Measurements from ENCODE around the gene DNAH2.
A peak's percentile ranks its signal among the peaks of the same experiment; 100 is the strongest.

DNAH2 gene, protein sequence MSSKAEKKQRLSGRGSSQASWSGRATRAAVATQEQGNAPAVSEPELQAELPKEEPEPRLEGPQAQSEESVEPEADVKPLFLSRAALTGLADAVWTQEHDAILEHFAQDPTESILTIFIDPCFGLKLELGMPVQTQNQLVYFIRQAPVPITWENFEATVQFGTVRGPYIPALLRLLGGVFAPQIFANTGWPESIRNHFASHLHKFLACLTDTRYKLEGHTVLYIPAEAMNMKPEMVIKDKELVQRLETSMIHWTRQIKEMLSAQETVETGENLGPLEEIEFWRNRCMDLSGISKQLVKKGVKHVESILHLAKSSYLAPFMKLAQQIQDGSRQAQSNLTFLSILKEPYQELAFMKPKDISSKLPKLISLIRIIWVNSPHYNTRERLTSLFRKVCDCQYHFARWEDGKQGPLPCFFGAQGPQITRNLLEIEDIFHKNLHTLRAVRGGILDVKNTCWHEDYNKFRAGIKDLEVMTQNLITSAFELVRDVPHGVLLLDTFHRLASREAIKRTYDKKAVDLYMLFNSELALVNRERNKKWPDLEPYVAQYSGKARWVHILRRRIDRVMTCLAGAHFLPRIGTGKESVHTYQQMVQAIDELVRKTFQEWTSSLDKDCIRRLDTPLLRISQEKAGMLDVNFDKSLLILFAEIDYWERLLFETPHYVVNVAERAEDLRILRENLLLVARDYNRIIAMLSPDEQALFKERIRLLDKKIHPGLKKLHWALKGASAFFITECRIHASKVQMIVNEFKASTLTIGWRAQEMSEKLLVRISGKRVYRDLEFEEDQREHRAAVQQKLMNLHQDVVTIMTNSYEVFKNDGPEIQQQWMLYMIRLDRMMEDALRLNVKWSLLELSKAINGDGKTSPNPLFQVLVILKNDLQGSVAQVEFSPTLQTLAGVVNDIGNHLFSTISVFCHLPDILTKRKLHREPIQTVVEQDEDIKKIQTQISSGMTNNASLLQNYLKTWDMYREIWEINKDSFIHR (N-terminal part only)

DNA sequence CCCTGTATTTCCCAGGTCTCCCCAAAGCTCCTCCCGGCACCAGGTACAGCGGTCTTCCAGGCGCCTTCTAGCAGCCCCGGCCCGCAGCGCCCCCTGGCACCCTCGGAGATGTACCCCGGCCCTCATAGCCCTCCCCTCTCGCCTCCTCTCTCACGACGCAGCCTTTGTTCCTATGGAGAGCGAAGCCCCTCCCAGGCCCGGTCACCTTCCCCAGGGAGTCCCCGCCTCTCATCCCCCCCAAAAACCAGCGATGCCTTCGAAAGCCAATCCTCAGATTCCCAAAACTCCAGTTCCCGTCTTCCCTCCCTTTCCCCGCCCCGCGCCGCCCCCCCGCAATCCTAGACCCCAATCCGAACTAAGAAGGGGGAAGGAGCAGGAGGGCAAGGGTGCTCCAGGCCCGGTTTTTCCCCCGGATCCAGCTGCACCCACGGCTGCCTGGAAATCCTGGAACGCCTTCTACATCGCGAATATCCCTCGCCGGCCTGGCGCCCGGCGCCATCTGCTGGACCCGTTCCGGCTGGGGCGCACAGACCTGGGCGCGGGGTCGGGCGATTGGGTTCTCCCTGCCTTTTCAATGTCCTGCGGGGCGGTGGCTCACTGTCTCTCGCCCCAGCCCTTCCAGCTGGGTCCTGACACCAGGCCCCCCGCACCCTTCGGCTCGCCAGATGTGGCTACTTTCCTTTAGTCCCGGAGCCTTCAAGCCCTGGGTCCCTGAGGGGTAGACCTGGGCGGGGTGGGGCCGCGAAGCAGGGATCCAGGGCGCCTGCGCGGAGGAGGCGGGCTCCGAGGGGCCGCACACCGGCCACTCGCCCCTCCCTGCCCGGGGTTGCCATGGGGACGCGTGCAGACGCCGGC lies at the start of gene DNAH2:
Gene DNAH2 (plus strand): TSS at position 844 of the 855 bp plus-strand sequence. CDS start 1,991 bp downstream, outside the sequence.
- peak; percentile 96 for DNase-seq

DNA sequence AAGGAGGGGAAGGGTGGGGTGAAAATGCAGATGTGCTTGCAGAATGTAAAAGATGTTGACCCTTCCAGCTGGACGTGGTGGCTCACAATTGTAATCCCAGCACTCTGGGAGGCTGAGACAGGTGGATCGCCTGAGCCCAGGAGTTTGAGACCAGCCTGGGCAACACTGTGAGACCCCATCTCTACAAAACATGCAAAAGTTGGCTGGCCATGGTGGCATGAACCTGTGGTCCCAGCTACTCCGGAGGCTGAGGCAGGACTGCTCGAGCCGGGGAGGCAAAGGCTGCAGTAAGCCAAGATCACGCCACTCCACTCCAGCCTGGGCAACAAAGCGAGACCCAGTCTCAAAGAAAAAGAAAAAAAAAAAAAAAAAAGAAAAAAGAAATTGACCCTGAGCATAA lies 49.1 kb upstream of the DNAH2 start:
- no peak for DNase-seq

DNA sequence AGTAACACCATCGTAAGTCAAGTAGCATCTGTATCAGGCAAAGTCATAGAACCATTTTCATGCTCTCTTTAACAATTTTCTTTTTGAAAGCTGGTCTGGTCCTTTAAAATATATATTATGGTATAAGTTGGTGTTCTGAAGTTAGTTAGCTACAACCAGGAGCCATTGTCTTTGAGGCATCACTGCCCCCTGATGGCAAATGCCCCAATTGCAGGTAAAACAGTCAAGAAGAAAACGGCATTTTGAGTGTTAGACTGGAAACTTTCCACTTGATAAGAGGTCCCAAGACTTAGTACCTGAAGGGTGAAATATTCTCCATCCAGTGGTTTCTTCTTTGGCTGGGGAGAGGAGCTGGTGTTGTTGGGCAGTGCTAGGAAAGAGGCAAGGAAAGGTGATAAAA lies 44.3 kb upstream of the DNAH2 start:
- DNase-seq: peak; percentile 57

DNA sequence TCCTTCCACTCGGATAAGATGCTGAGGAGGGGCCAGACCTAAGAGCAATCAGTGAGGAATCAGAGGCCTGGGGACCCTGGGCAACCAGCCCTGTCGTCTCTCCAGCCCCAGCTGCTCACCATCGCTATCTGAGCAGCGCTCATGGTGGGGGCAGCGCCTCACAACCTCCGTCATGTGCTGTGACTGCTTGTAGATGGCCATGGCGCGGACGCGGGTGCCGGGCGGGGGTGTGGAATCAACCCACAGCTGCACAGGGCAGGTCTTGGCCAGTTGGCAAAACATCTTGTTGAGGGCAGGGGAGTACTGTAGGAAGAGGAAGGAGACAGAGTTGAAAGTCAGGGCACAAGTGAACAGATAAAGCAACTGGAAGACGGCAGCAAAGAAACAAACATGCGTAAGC lies 42.6 kb upstream of the DNAH2 start:
- no peak for DNase-seq

DNA sequence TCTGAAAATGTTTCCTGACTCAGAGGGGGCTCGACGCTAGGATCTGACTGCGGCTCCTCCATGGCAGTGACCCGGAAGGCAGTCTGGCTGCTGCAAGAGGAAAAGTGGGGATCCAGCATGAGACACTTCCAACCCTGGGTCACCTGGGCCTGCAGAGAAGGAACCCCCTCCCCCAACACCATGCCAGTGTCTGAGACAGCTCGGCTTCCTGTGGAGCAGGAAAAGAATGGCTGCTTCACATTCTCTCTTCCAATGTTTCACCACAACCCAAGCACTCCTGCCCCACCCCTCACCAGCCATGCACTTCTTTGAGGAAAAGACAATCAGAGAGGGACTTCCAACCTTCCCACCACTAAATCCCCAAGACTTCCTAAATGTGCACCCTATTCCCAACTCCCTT lies 41.0 kb upstream of the DNAH2 start:
- DNase-seq: no peak

DNA sequence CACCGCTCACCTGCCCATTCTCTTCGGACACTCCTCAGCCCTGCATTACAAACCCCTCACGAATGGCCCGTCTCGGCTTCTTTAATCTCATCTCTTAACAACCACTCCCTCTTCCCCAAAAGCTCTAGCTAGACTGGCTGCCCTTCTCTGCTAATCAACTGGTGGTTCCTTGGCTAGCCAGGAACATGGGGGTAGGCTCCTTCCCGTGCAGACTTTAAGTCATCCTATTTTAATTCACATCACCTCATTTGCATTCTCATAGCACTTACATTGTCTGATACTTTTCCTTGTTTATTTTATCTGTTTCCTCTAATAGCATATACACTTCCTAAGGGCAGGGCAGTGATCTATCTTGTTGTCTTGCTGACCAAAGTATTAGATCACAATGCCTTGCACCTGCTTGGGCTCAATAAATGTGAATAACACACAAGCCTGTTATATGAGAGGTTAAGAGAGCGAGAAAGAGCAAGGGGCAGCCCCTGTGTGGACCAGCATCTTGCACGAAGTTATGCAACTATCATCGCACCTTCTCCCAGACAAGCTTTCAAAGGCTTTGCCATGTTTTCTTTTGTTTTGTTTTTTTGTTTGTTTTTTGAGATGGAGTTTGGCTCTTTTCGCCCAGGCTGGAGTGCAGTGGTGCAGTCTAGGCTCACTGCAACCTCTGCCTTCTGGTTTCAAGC lies 40.0 kb upstream of the DNAH2 start:
- DNase-seq: no peak

DNA sequence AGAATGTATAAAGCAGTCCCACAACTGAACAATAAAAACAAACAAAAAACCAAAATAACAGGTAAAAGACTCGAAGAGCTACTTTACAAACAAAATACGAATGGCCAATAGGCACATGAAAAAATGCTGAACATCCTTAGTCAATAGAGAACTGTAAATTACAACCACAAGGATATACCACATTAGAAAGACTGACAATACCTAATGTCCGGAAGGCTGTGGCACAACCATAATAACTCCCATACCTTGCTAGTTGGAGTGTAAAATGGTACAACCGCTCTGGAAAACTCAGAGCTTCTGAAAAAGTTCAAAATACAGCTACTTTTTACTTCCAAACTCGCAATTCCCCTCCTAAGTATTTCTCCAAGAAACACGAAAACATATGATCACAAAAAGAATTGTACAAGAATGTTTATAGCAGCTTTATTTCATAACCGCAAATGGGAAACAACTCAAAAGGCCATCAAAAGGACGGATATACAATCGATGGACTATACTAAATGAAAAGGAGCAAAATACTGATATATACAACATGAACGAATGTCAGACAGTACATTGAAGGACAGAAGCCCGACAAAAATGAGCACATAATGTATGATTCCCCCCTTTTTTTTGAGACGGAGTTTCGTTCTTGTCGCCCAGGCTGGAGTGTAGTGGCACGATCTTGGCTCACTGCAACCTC lies 32.6 kb upstream of the DNAH2 start:
- DNase-seq: peak; percentile 43

DNA sequence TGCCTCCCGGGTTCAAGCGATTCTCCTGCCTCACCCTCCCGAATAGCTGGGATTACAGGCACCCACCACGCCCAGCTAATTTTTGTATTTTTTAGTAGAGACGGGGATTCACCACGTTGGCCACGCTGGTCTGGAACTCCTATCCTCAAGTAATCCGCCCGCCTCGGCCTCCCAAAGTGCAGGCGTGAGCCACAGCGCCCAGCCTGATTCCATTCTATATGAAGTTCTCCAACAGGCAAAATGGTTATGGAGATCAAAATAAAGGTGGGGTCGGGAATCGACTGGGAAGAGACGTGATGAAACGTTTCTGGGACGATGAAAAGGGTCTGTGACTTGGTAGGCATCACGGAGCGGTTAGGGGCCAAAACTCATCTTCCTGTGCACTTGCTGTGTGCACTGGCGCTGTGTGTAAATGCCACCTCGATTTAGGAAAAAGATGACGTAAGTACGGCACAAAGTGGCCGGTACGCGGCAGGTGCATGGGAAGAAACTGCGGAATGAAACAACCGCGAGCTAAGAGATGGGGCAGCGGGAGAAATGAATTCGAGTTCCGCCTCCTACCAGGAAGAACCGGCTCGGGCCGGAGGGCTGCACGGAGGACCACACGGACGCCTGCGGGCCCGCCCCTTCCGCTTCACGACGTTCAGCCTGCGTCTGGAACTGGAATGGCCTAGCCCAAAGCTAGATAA lies 31.9 kb upstream of the DNAH2 start:
- peak; percentile 99 for DNase-seq

DNA sequence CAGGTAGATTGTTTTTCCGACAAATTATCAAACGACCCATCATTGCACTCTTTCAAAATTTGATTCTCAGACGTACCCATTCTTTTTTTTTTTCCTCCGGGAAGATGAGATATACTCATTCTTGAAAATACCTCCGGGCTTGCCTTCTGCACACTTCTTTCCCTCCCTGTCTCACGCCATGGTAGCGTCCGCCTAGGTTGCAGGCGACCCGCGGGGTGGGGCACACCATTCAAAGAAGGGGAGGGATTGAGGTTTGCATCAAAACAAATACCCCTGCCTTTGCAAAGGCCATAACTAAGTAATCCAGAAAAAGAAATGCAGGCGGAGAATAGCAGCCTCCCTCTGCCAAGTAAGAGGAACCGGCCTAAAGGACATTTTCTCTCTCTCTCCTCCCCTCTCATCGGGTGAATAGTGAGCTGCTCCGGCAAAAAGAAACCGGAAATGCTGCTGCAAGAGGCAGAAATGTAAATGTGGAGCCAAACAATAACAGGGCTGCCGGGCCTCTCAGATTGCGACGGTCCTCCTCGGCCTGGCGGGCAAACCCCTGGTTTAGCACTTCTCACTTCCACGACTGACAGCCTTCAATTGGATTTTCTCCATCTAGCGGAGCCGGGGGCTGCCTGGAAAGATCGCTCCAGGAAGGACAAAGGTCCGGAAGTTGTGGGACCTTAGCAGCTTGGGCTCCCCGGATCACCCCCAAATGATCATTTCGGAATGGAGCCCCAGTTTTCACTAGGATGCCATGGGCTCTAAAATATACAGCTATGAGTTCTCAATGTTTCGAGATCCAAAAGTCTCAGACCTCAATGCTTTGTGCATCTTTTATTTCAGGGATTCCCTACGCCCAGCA lies 31.1 kb upstream of the DNAH2 start:
- peak; percentile 98 for DNase-seq

DNA sequence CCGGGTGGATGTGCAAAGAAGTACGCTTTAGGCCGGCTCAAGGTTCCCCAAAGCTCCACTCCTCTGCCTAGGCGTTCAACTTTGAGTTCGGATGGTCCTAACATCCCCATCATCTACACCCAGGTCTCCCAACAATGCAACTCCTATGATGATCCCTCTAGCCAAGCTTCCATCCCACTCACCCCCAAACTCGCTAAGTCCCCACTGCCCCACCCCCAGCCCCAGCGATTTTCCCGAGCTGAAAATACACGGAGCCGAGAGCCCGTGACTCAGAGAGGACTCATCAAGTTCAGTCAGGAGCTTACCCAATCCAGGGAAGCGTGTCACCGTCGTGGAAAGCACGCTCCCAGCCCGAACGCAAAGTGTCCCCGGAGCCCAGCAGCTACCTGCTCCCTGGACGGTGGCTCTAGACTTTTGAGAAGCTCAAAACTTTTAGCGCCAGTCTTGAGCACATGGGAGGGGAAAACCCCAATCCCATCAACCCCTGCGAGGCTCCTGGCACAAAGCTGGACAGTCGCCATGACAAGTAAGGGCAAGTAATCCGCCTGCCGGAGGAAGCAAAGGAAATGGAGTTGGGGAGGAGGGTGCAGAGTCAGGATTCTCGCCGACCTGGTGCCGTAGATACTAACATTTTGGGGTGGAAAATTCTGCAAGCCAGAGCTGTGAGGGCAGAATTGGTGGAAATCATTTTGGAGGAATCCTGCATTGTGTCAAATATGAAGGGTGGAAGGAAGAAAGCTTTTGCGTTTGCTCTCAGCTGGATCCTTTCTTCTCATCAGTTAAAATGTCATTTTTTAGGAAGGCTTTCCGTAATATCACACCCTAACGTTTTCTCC lies 30.3 kb upstream of the DNAH2 start, which contains the start of gene TP53:
Gene TP53 (minus strand): TSS at position 419 of the 836 bp plus-strand sequence. CDS start 10,896 bp downstream, outside the sequence.
- peak; percentile 98 for DNase-seq

DNA sequence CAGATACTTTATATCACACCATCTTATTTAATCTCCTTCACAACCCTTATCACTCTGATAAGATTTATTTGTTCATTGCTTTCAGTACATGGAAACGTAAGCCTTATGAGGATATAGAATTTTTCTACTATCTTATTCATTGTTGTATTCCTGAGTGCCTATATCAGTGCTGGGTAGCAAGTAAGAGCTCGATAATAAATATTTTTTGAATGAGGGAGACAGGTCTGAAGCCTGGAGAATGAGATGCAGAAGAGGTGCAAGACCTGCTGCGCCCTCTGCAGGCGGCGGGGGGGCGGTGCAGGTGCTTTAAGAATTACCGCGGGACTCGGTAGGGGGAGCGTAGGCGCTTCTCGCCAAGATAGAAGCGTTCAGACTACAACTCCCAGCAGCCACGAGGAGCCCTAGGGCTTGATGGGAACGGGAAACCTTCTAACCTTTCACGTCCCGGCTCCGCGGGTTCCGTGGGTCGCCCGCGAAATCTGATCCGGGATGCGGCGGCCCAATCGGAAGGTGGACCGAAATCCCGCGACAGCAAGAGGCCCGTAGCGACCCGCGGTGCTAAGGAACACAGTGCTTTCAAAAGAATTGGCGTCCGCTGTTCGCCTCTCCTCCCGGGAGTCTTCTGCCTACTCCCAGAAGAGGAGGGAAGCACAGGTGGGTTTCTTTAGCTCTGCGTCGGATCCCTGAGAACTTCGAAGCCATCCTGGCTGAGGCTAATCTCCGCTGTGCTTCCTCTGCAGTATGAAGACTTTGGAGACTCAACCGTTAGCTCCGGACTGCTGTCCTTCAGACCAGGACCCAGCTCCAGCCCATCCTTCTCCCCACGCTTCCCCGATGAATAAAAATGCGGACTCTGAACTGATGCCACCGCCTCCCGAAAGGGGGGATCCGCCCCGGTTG lies 29.4 kb upstream of the DNAH2 start, which contains the start of gene WRAP53:
Gene WRAP53 (plus strand): TSS at position 570 of the 900 bp plus-strand sequence. CDS start 172 bp downstream, at position 742.
- DNase-seq: peak; percentile 99

DNA sequence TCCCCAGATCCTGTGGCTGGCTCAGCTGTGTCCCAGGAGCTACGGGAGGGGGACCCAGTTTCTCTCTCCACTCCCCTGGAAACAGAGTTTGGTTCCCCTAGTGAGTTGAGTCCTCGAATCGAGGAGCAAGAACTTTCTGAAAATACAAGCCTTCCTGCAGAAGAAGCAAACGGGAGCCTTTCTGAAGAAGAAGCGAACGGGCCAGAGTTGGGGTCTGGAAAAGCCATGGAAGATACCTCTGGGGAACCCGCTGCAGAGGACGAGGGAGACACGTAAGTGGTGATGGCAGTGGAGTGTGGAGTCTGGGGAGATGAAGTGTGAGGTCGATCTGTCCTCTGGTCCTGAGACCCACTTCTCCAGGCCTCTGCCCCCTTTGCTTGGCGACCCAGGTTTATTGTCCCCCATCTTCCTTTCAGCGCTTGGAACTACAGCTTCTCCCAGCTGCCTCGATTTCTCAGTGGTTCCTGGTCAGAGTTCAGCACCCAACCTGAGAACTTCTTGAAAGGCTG lies 28.7 kb upstream of the DNAH2 start:
- DNase-seq: no peak

DNA sequence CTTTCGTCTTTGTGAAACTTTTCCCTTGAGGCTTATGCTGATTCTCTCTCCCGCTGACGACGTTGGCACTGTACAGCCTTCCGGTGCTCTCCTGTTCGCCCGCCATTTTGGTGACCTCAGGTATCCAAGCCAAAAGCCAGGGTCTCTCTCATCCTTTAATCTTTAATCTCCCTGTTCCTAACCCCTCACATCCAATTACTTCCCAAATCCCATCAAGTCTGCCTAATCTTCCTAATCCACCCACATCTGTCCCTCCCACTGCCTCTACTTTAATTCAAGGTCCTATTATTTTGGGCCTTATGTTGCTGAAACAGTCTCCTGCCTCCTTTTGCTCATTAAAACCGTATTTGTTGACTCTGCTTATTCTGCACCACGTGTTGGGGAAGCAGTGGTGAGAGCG lies 22.0 kb upstream of the DNAH2 start:
- DNase-seq: no peak

DNA sequence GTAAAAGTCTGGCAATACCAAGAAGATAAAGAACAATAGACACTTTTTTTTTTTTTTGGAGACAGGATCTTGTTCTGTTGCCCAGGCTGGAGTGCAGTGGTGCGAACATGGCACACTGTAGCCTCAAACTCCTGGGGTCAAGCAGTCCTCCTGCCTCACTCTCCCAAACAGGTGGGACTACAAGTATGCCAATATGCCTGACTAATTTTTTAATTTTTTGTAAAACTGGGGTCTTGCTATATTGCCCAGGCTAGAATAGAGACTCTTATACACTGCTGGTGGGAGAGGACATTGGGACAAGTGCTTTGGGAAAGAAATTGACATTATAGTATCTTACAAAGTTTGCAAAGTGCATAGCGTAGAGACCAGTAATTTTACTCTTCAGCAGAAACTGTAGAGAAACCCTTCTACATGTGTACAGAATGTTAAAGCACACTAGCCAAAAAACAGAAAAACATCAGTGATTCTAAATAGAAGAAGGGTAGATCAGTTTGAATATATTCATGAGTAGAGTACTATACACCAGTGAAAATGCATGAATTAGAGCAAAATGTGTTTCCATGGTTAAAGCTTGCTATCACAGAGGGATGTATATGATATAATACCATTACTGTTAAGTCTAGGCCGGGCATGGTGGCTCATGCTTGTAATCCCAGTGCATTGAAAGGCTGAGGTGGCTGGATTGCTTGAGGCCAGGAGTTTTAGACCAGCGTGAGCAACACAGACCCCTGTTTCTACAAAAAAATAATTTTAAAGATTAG lies 19.5 kb upstream of the DNAH2 start:
- no peak for DNase-seq

DNA sequence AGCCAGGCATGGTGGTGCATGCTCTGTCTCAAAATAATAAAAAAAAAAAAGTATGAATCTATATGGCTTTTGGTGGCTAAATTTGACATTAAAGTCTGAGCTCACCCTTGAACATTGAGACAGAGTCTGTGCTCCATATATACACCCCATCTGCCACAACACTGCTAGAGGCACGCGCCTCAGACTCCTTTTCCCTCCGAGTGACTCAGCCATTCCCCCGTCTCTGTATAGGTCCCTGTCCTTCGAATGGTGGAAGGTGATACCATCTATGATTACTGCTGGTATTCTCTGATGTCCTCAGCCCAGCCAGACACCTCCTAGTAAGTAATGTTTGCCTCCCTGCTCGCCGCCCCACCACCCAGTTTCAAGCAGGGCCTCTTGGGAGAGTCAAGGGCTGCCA lies 17.0 kb upstream of the DNAH2 start:
- no peak for DNase-seq

DNA sequence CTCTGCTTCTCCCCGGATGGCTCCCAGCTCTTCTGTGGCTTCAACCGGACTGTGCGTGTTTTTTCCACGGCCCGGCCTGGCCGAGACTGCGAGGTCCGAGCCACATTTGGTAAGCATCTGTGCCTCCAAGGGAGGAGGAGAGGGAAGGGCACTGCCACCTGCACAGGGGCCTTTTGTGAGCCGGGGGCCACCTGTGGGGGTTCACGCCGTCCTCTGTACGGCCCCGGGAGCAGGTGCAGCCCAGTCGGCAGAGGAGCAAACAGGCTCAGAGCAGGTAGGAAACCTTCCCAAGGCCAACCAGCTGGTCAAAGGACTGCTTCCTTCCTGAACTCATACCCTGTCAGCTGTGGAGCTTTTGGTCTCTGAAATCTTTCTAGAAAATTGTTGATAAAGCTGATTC lies 15.9 kb upstream of the DNAH2 start:
- DNase-seq: no peak

DNA sequence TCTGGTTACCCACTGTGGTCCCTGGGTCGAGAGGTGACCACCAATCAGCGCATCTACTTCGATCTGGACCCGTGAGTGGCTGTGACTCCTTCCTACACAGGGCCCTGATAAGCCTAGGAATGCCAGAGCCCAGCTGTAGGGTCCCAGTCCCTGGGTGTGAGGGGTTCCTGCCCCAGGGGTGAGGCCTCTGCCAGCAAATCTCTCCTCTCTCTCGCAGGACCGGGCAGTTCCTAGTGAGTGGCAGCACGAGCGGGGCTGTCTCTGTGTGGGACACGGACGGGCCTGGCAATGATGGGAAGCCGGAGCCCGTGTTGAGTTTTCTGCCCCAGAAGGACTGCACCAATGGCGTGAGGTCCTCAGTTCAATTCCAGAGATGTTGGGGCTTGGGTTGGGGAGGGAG lies 14.8 kb upstream of the DNAH2 start:
- no peak for DNase-seq

Data from DMS53 (cell line).